C4-2B (cell line): ENCODE data around the gene TMEFF2.
"Not testable (repeated sequence)": the region's sequence is repeated elsewhere in the genome, so short reads cannot be mapped to it uniquely, and the experiment has no call there.

Experiments used
- ZFX ChIP-seq: fragments of 450-650 bp; IDR thresholded peaks from 2 replicates; pipeline ENCODE4 v1.6.1; 2017
- TF ChIP-seq, protein P1 (sequence below): fragments of 450-650 bp; conservative IDR thresholded peaks from 2 replicates; pipeline ENCODE4 v1.5.1; 2017; ENCODE audit warnings: mild to moderate bottlenecking

DNA sequence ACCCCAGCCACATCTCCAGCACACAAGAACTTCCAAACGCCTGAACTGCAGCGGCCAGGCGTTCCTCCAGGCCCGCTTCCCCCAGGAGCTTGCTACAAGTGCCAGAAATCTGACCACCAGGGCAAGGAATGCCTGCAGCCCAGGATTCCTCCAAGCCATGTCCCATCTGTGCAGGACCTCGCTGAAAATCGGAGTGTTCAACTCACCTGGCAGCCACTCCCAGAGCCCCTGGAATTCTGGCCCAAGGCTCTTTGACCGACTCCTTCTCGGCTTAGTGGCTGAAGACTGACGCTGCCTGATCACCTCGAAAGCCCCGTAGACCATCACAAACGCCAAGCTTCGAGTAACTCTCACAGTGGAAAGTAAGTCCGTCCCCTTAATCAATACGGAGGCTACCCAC, 62.1 kb downstream of the TMEFF2 start:
- TF ChIP-seq, protein P1, sequence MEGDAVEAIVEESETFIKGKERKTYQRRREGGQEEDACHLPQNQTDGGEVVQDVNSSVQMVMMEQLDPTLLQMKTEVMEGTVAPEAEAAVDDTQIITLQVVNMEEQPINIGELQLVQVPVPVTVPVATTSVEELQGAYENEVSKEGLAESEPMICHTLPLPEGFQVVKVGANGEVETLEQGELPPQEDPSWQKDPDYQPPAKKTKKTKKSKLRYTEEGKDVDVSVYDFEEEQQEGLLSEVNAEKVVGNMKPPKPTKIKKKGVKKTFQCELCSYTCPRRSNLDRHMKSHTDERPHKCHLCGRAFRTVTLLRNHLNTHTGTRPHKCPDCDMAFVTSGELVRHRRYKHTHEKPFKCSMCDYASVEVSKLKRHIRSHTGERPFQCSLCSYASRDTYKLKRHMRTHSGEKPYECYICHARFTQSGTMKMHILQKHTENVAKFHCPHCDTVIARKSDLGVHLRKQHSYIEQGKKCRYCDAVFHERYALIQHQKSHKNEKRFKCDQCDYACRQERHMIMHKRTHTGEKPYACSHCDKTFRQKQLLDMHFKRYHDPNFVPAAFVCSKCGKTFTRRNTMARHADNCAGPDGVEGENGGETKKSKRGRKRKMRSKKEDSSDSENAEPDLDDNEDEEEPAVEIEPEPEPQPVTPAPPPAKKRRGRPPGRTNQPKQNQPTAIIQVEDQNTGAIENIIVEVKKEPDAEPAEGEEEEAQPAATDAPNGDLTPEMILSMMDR: not testable (repeated sequence)
- not testable (repeated sequence) for TF ChIP-seq ZFX
